Gastroesophageal sphincter (tissue), 3 donors: ENCODE results near the gene ATP2B2.

Source experiments
- CTCF ChIP-seq, 4 experiments: fragments of 200-600 bp in 2 of 4; fragments of 450-650 bp in 2 of 4; sonication (generic) in 1 of 4; IDR thresholded peaks; one replicate each; pipeline ENCODE4 v1.5.1; 2017 to 2019; ENCODE audit warnings: antibody characterized with exemption in 4 of 4, mild to moderate bottlenecking in 2 of 4, moderate library complexity in 2 of 4
- EP300 ChIP-seq: sonication (generic); formaldehyde crosslinking; IDR thresholded peaks from one replicate; pipeline ENCODE4 v1.6.1; 2017; ENCODE audit warnings: antibody characterized with exemption, mild to moderate bottlenecking
- POLR2A ChIP-seq, 2 donors: fragments of 450-650 bp; IDR thresholded peaks; one replicate each; pipeline ENCODE4 v1.6.1; 2017; ENCODE audit warnings: antibody characterized with exemption in 2 of 2, mild to moderate bottlenecking in 2 of 2, moderate library complexity in 1 of 2
- POLR2AphosphoS5 ChIP-seq: sonication (generic); formaldehyde crosslinking; IDR thresholded peaks from one replicate; pipeline ENCODE4 v1.6.1; 2017; ENCODE audit warnings: antibody characterized with exemption

- TF ChIP-seq POLR2A (IDR thresholded peaks at IDR 0.05) (no peak), CTCF (IDR thresholded peaks at IDR 0.05) (no peak), EP300 (no peak), POLR2AphosphoS5 (no peak)
Measured at GRCh38 chr3:10286133-10286524, 219.3 kb downstream of the ATP2B2 start.
